Esophagus muscularis mucosa (tissue), 4 donors: ENCODE results near the gene ATG2B.

Source experiments
- EP300 ChIP-seq: sonication (generic); formaldehyde crosslinking; IDR thresholded peaks from one replicate; pipeline ENCODE4 v1.6.1; 2017; ENCODE audit warnings: antibody characterized with exemption
- POLR2A ChIP-seq: fragments of 450-650 bp; IDR thresholded peaks from one replicate; pipeline ENCODE4 v1.6.1; 2017; ENCODE audit warnings: antibody characterized with exemption, moderate library complexity, mild to moderate bottlenecking, low read depth
- POLR2AphosphoS5 ChIP-seq, 2 donors: sonication (generic); formaldehyde crosslinking; IDR thresholded peaks; one replicate each; pipeline ENCODE4 v1.6.1; 2017; ENCODE audit warnings: antibody characterized with exemption in 2 of 2
- TF ChIP-seq, protein P1 (sequence below), 3 experiments: fragments of 200-600 bp in 2 of 3; fragments of 450-650 bp in 1 of 3; sonication (generic) in 2 of 3; IDR thresholded peaks; one replicate each; pipeline ENCODE4 v1.5.1; 2017 to 2019; ENCODE audit warnings: antibody characterized with exemption in 3 of 3, mild to moderate bottlenecking in 2 of 3, moderate library complexity in 1 of 3

GRCh38 chr14:96410119-96410518 lies 47.0 kb upstream of the ATG2B start:
- TF ChIP-seq POLR2A (no peak), POLR2AphosphoS5 (IDR thresholded peaks at IDR 0.05) (no peak), EP300 (no peak)
- TF ChIP-seq, protein P1, sequence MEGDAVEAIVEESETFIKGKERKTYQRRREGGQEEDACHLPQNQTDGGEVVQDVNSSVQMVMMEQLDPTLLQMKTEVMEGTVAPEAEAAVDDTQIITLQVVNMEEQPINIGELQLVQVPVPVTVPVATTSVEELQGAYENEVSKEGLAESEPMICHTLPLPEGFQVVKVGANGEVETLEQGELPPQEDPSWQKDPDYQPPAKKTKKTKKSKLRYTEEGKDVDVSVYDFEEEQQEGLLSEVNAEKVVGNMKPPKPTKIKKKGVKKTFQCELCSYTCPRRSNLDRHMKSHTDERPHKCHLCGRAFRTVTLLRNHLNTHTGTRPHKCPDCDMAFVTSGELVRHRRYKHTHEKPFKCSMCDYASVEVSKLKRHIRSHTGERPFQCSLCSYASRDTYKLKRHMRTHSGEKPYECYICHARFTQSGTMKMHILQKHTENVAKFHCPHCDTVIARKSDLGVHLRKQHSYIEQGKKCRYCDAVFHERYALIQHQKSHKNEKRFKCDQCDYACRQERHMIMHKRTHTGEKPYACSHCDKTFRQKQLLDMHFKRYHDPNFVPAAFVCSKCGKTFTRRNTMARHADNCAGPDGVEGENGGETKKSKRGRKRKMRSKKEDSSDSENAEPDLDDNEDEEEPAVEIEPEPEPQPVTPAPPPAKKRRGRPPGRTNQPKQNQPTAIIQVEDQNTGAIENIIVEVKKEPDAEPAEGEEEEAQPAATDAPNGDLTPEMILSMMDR (IDR thresholded peaks at IDR 0.05), result no peak
